Right lobe of liver (tissue), 6 donors: ENCODE measurements around the gene PIP5K1B. TPM values are rescaled to one million over a fixed set of nuclear protein-coding genes. Genes with fewer than 3 reads are reported as not detected.

ENCODE experiments used
- ATAC-seq, 4 donors: fragments of 200-7000 bp; cut with Tn5 transposase; one replicate each; pipeline ENCODE4 v1.9.1; 2020; ENCODE audit warnings: mild to moderate bottlenecking in 4 of 4, moderate library complexity in 4 of 4
- DNase-seq, 3 donors: peaks; one replicate each; pipeline ENCODE4 v3.0.0-alpha.2; 2020
- H3K27ac ChIP-seq, 3 donors: fragments of 200-600 bp; one replicate each; pipeline ENCODE4 v1.8.0; 2022
- H3K27me3 ChIP-seq, 2 donors: fragments of 200-600 bp; one replicate each; pipeline ENCODE4 v1.8.0; 2022
- H3K36me3 ChIP-seq, 4 donors: fragments of 200-600 bp; sonication (generic) in 1 of 4; one replicate each; pipeline versions ENCODE4 v1.5.1 to v1.8.0; 2017 to 2022; ENCODE audit warnings: control low read depth in 1 of 4
- H3K4me1 ChIP-seq, 4 donors: fragments of 200-600 bp; sonication (generic) in 1 of 4; one replicate each; pipeline versions ENCODE4 v1.5.1 to v1.8.0; 2017 to 2022; ENCODE audit warnings: control low read depth in 1 of 4
- H3K4me3 ChIP-seq, 3 donors: fragments of 200-600 bp; one replicate each; pipeline ENCODE4 v1.8.0; 2022
- H3K9me3 ChIP-seq, 4 donors: fragments of 200-600 bp; sonication (generic) in 1 of 4; one replicate each; pipeline versions ENCODE4 v1.5.1 to v1.8.0; 2017 to 2022; ENCODE audit warnings: control low read depth in 1 of 4
- CTCF ChIP-seq, 4 donors: fragments of 200-600 bp in 3 of 4; fragments of 450-650 bp in 1 of 4; IDR thresholded peaks; one replicate each; pipeline versions ENCODE4 v1.5.1 to v1.8.0; 2016 to 2022; ENCODE audit warnings: antibody characterized with exemption in 4 of 4, mild to moderate bottlenecking in 2 of 4
- POLR2A ChIP-seq: fragments of 450-650 bp; IDR thresholded peaks from one replicate; pipeline ENCODE4 v1.6.1; 2017; ENCODE audit warnings: antibody characterized with exemption, mild to moderate bottlenecking
- WGBS: methylation state at CpG from one replicate; pipeline ENCODE4 v1.1.6; 2018; ENCODE audit warnings: low coverage, low lambda C conversion rate; ENCODE audit not compliant: insufficient coverage; ENCODE audit errors: missing lambda C conversion rate; 5-methylcytosine and 5-hydroxymethylcytosine counted together
- intact Hi-C, 2 donors: fragments of 100-400 bp; cut with DNase I; formaldehyde crosslinking; loops; one replicate each; pipeline versions ENCODE4 v1.11.2 to v1.14.1; 2022
- total RNA-seq, 6 experiments: library from RNA; depleted of rRNA in 2 of 6; stranded (reverse); fragments of >200 nt in 2 of 6; fragmentation: NEBNext Ultra II Directional in 3 of 6; extraction: Animal tissue kit (Norgen Biotek cat#: 25700) in 3 of 6; gene quantifications; one replicate each; pipeline versions ENCODE4 v1.1.0 to v1.2.4, GENCODE V29; 2016 to 2023
- donor health status: DM: no; HTN: yes; CAD: no.
- donor health status: DM: no; HTN: no; CAD: no.
- donor health status: DM: no; HTN: no; CAD: no.
- donor health status: DM: no; HTN: yes; CAD: no.
- donor health status: DM: no; HTN: yes; CAD: no.

PIP5K1B gene
- total RNA-seq, 6 experiments from 2014 or later: 0.27 to 0.71 TPM; not detected in 4

- no peak for DNase-seq
- no peaks in the 10 kb centered on the region for H3K4me1 ChIP-seq
Observed at GRCh38 chr9:68953771-68954170, 248.7 kb downstream of the PIP5K1B start.

GRCh38 chr9:68955330-68955729, 250.3 kb downstream of the PIP5K1B start:
- ATAC-seq (no peak), DNase-seq (no peak)
- WGBS: 40% methylated on average over 4 of the region's 4 CpGs
- Histone ChIP-seq H3K4me1 (no peaks in the 10 kb centered on the region), H3K9me3 (no peaks in the 10 kb centered on the region), H3K4me3 (no peak overlapping the region), H3K27ac (no peak overlapping the region), H3K27me3 (no peaks in the 10 kb centered on the region), H3K36me3 (no peaks in the 10 kb centered on the region)
- TF ChIP-seq CTCF (IDR thresholded peaks at IDR 0.05) (no peak), POLR2A (no peak)
- intact Hi-C loops: no loop called here

More at GRCh38 chr9:68953771-68954170, 248.7 kb downstream of the PIP5K1B start:
- 42% methylated on average over 1 of the region's 1 CpG for WGBS
- no peaks in the 10 kb centered on the region for H3K9me3 ChIP-seq
- no peak for TF ChIP-seq POLR2A
- TF ChIP-seq CTCF (IDR thresholded peaks at IDR 0.05): no peak
- H3K27me3 ChIP-seq: no peaks in the 10 kb centered on the region
- H3K27ac ChIP-seq: no peak overlapping the region
- ATAC-seq: no peak
- no peaks in the 10 kb centered on the region for H3K36me3 ChIP-seq
- intact Hi-C loops: no loop called here
- H3K4me3 ChIP-seq: no peak overlapping the region

- ATAC-seq (no peak), DNase-seq (no peak)
- Histone ChIP-seq H3K27me3 (no peaks in the 10 kb centered on the region), H3K9me3 (no peaks in the 10 kb centered on the region), H3K4me1 (no peaks in the 10 kb centered on the region), H3K27ac (no peak overlapping the region), H3K4me3 (no peak overlapping the region), H3K36me3 (no peaks in the 10 kb centered on the region)
- intact Hi-C loops: no loop called here
- no peak for TF ChIP-seq CTCF (IDR thresholded peaks at IDR 0.05)
- TF ChIP-seq POLR2A: no peak
- WGBS: 60% methylated on average over 1 of the region's 1 CpG
Observed at GRCh38 chr9:68957479-68957878, 252.4 kb downstream of the PIP5K1B start.

GRCh38 chr9:68961587-68961986, 256.5 kb downstream of the PIP5K1B start:
- WGBS: 67% methylated on average over 2 of the region's 4 CpGs
- ATAC-seq (no peak), DNase-seq (no peak)
- H3K27me3 ChIP-seq: no peaks in the 10 kb centered on the region
- no peak for TF ChIP-seq POLR2A
- TF ChIP-seq CTCF (IDR thresholded peaks at IDR 0.05): no peak
- no peak overlapping the region for H3K4me3 ChIP-seq
- no peaks in the 10 kb centered on the region for H3K9me3 ChIP-seq
- intact Hi-C loops: no loop called here
- H3K4me1 ChIP-seq: no peaks in the 10 kb centered on the region
- no peak overlapping the region for H3K27ac ChIP-seq
- H3K36me3 ChIP-seq: no peaks in the 10 kb centered on the region

GRCh38 chr9:68963416-68963815, 258.4 kb downstream of the PIP5K1B start:
- no peak for DNase-seq
- no peak overlapping the region for H3K4me3 ChIP-seq
- H3K27ac ChIP-seq: no peak overlapping the region
- no peaks in the 10 kb centered on the region for H3K27me3 ChIP-seq
- TF ChIP-seq CTCF (IDR thresholded peaks at IDR 0.05): no peak
- no peak for TF ChIP-seq POLR2A
- ATAC-seq: no peak
- WGBS: 31% methylated on average over 2 of the region's 3 CpGs
- H3K9me3 ChIP-seq: no peaks in the 10 kb centered on the region
- no peaks in the 10 kb centered on the region for H3K36me3 ChIP-seq
- no peaks in the 10 kb centered on the region for H3K4me1 ChIP-seq
- intact Hi-C loops: no loop called here
